Muscle layer of duodenum (tissue), 2 donors: ENCODE results near the gene MYH14.

ENCODE experiments used
- H3K27ac ChIP-seq: one replicate; pipeline ENCODE4 v1.7.0; 2013; ENCODE audit warnings: mild to moderate bottlenecking, low read length
- H3K27me3 ChIP-seq: one replicate; pipeline ENCODE4 v1.7.0; 2013; ENCODE audit warnings: low read depth, mild to moderate bottlenecking, control low read depth, low read length
- H3K36me3 ChIP-seq, 2 donors: one replicate each; pipeline ENCODE4 v1.7.0; 2013; ENCODE audit warnings: low read length in 2 of 2, control low read depth in 1 of 2, mild to moderate bottlenecking in 1 of 2; ENCODE audit not compliant: insufficient read depth in 2 of 2, control insufficient read depth in 1 of 2
- H3K4me1 ChIP-seq, 2 donors: one replicate each; pipeline ENCODE4 v1.7.0; 2013; ENCODE audit warnings: low read length in 2 of 2, mild to moderate bottlenecking in 2 of 2, control low read depth in 1 of 2, moderate library complexity in 1 of 2; ENCODE audit not compliant: insufficient read depth in 2 of 2, control insufficient read depth in 1 of 2
- H3K4me3 ChIP-seq, 2 donors: one replicate each; pipeline ENCODE4 v1.7.0; 2013; ENCODE audit warnings: low read length in 2 of 2, low read depth in 1 of 2, mild to moderate bottlenecking in 1 of 2
- H3K9me3 ChIP-seq, 2 donors: one replicate each; pipeline ENCODE4 v1.7.0; 2013; ENCODE audit warnings: low read length in 2 of 2, control low read depth in 1 of 2, mild to moderate bottlenecking in 1 of 2; ENCODE audit not compliant: control insufficient read depth in 1 of 2
- donor health status: healthy.

The MYH14 gene

DNA sequence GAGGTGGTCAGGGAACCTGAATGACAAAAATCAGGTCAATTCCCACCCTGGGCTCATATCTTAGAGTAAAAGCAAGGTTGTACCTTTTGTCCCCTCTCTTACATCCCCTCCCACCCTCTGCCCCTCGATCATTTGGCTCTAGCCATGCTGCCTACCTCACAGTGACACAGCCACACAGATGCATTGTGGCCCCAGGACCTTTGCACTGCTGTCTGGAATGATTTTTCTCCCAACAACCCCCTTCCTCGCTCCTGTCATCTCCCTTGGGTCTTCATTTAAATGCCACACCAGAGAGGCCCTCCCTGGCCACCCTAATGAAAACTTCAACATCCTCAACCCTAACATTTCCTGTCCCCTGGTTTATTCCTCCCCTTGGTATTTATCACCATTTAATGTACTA is 4.3 kb downstream of the MYH14 start:
- Histone ChIP-seq H3K4me3 (no peak overlapping the region), H3K27ac (no peak overlapping the region), H3K27me3 (peaks cover 10% of the 10 kb centered on the region), H3K36me3 (peaks cover 0 to 3% of the 10 kb centered on the region in 2 donors), H3K9me3 (peaks cover 0 to 8% of the 10 kb centered on the region in 2 donors), H3K4me1 (peaks cover 0 to 19% of the 10 kb centered on the region in 2 donors)

GRCh38 chr19:50209131-50209530 is 5.7 kb downstream of the MYH14 start:
- Histone ChIP-seq H3K27me3 (peaks cover 5% of the 10 kb centered on the region), H3K4me3 (no peak overlapping the region)

DNA sequence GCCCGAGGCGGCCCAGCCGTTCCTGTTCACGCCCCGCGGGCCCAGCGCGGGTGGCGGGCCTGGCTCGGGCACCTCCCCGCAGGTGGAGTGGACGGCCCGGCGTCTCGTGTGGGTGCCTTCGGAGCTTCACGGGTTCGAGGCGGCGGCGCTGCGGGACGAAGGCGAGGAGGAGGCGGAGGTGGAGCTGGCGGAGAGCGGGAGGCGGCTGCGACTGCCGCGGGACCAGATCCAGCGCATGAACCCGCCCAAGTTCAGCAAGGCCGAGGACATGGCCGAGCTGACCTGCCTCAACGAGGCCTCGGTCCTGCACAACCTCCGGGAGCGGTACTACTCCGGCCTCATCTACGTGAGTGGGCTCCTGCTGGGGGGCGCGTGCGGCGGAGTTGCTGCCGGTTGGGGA is 7.0 kb downstream of the MYH14 start:
- H3K9me3 ChIP-seq: peaks cover 0 to 8% of the 10 kb centered on the region in 2 donors
- no peaks in the 10 kb centered on the region for H3K27me3 ChIP-seq
- no peak overlapping the region for H3K27ac ChIP-seq
- H3K4me1 ChIP-seq: no peaks in the 10 kb centered on the region
- no peak overlapping the region for H3K4me3 ChIP-seq
- H3K36me3 ChIP-seq: peaks cover 0 to 3% of the 10 kb centered on the region in 2 donors

More at GRCh38 chr19:50209131-50209530, 5.7 kb downstream of the MYH14 start:
- Histone ChIP-seq H3K4me1 (peaks cover 0 to 8% of the 10 kb centered on the region in 2 donors), H3K27ac (no peak overlapping the region), H3K9me3 (peaks cover 0 to 8% of the 10 kb centered on the region in 2 donors), H3K36me3 (peaks cover 0 to 3% of the 10 kb centered on the region in 2 donors)

GRCh38 chr19:50213925-50214324 is 10.5 kb downstream of the MYH14 start:
- Histone ChIP-seq H3K27me3 (no peaks in the 10 kb centered on the region), H3K9me3 (peaks cover 0 to 8% of the 10 kb centered on the region in 2 donors), H3K4me1 (no peaks in the 10 kb centered on the region), H3K36me3 (peaks cover 0 to 3% of the 10 kb centered on the region in 2 donors), H3K27ac (no peak overlapping the region), H3K4me3 (no peak overlapping the region)

- Histone ChIP-seq H3K27me3 (no peaks in the 10 kb centered on the region), H3K27ac (no peak overlapping the region), H3K9me3 (peaks cover 0 to 8% of the 10 kb centered on the region in 2 donors), H3K4me1 (no peaks in the 10 kb centered on the region), H3K36me3 (peaks cover 0 to 3% of the 10 kb centered on the region in 2 donors), H3K4me3 (no peak overlapping the region)
These were observed 11.5 kb downstream of the MYH14 start for GRCh38 chr19:50214699-50215543.

GRCh38 chr19:50215820-50216219 is 12.4 kb downstream of the MYH14 start:
- Histone ChIP-seq H3K9me3 (peaks cover 0 to 8% of the 10 kb centered on the region in 2 donors), H3K27ac (no peak overlapping the region), H3K4me1 (no peaks in the 10 kb centered on the region), H3K36me3 (peaks cover 0 to 3% of the 10 kb centered on the region in 2 donors), H3K27me3 (no peaks in the 10 kb centered on the region), H3K4me3 (no peak overlapping the region)

- Histone ChIP-seq H3K9me3 (peaks cover 0 to 10% of the 10 kb centered on the region in 2 donors), H3K27ac (no peak overlapping the region), H3K4me3 (no peak overlapping the region), H3K4me1 (no peaks in the 10 kb centered on the region), H3K36me3 (no peaks in the 10 kb centered on the region), H3K27me3 (no peaks in the 10 kb centered on the region)
These were observed 17.7 kb downstream of the MYH14 start for GRCh38 chr19:50221087-50221486.

DNA sequence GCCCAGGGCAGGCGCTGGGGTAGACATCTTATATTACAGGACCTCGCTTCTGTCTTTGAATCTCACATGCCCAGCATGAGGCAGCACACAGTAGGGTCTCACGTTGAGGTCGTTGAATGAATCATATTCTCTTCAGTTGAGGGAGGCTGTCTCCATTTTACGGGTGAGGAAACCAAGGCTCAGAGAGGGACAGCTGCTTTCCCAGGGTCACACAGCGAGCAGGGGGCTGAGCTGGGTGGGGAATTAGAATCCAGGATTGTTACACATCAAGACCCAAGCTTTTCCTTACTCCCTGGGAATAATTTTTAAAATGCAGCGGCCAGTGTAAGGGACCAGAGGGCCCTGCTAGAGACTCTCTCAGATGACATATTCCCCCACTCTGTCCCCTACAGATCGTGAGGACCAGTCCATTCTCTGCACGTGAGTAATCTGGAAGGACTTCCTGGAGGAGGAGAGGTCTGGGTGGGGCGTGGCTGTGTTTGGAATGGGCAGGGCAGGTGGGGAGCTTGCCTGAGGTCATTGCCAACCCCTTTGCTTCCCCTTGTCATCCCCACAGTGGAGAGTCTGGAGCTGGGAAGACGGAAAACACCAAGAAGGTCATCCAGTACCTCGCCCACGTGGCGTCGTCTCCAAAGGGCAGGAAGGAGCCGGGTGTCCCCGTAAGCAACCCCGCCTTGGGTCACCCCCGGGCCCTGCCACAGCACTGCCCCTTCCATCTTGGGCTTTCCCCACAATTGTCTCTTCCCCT is 19.4 kb downstream of the MYH14 start:
- no peaks in the 10 kb centered on the region for H3K36me3 ChIP-seq

DNA sequence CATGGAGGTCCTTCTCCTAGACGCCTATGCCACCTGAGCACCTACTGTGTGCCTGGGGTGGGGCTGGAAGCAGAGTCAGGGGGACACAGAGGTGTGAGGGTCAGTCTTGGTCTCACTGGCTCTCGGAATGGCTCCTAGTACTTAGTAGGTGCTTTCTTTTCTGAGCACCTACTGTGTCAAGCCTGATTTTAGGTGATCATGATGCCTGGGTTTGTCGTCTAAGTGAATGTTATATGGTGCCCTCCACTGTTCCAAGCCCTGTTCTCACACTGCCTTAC is 20.0 kb downstream of the MYH14 start:
- Histone ChIP-seq H3K9me3 (peaks cover 0 to 10% of the 10 kb centered on the region in 2 donors), H3K27ac (no peak overlapping the region), H3K4me1 (no peaks in the 10 kb centered on the region), H3K4me3 (no peak overlapping the region), H3K27me3 (no peaks in the 10 kb centered on the region), H3K36me3 (no peaks in the 10 kb centered on the region)

More for the DNA sequence above, 19.4 kb downstream of the MYH14 start:
- no peaks in the 10 kb centered on the region for H3K4me1 ChIP-seq
- no peak overlapping the region for H3K27ac ChIP-seq
- peaks cover 0 to 10% of the 10 kb centered on the region in 2 donors for H3K9me3 ChIP-seq
- H3K27me3 ChIP-seq: no peaks in the 10 kb centered on the region
- no peak overlapping the region for H3K4me3 ChIP-seq

GRCh38 chr19:50224986-50225747 is 21.7 kb downstream of the MYH14 start:
- Histone ChIP-seq H3K4me1 (no peaks in the 10 kb centered on the region), H3K36me3 (no peaks in the 10 kb centered on the region)

GRCh38 chr19:50226536-50226935 is 23.1 kb downstream of the MYH14 start:
- H3K27me3 ChIP-seq: no peaks in the 10 kb centered on the region
- no peaks in the 10 kb centered on the region for H3K36me3 ChIP-seq
- H3K4me3 ChIP-seq: no peak overlapping the region
- H3K4me1 ChIP-seq: no peaks in the 10 kb centered on the region
- H3K9me3 ChIP-seq: peaks cover 0 to 10% of the 10 kb centered on the region in 2 donors
- H3K27ac ChIP-seq: no peak overlapping the region

More at GRCh38 chr19:50224986-50225747, 21.7 kb downstream of the MYH14 start:
- no peak overlapping the region for H3K4me3 ChIP-seq
- H3K9me3 ChIP-seq: peaks cover 0 to 10% of the 10 kb centered on the region in 2 donors
- no peaks in the 10 kb centered on the region for H3K27me3 ChIP-seq
- no peak overlapping the region for H3K27ac ChIP-seq
